Neural crest cell (in vitro differentiated cells): Measurements from ENCODE around the gene CKAP5. TPM values are rescaled to one million over a fixed set of nuclear protein-coding genes. Genes with fewer than 3 reads are reported as not detected.

Source experiments
- DNase-seq: peaks from one replicate; pipeline ENCODE4 v3.0.0; 2021; ENCODE audit warnings: low read depth, mixed read lengths, low spot score
- H3K27ac Mint-ChIP-seq: one replicate; pipeline ENCODE4 v1.8.0; 2021; ENCODE audit warnings: mild to moderate bottlenecking, mixed read lengths; ENCODE audit not compliant: unreplicated experiment
- H3K27me3 Mint-ChIP-seq: 2 replicates; pipeline ENCODE4 v1.8.0; 2021; ENCODE audit warnings: low read depth, mild to moderate bottlenecking, mixed read lengths
- H3K36me3 Mint-ChIP-seq: 2 replicates; pipeline ENCODE4 v1.8.0; 2021; ENCODE audit warnings: low read depth, mild to moderate bottlenecking, mixed read lengths
- H3K4me1 Mint-ChIP-seq: 2 replicates; pipeline ENCODE4 v1.8.0; 2021; ENCODE audit warnings: mixed read lengths
- H3K4me3 Mint-ChIP-seq: one replicate; pipeline ENCODE4 v1.8.0; 2021; ENCODE audit warnings: mild to moderate bottlenecking, mixed read lengths
- H3K9me3 Mint-ChIP-seq: 2 replicates; pipeline ENCODE4 v1.8.0; 2021; ENCODE audit warnings: mixed read lengths
- CTCF ChIP-seq: fragments of 200-600 bp; sonication (generic); conservative IDR thresholded peaks from 2 replicates; pipeline ENCODE4 v1.5.0; 2021; ENCODE audit warnings: antibody characterized with exemption, mild to moderate bottlenecking
- total RNA-seq: library from RNA; stranded (reverse); gene quantifications from 2 replicates; pipeline ENCODE4 v1.2.1, GENCODE V29; 2021

CKAP5 gene
- total RNA-seq, 1 donor from 2014 or later = 253 TPM

- TF ChIP-seq CTCF = no peak
- no peaks in the 10 kb centered on the region for H3K27me3 Mint-ChIP-seq
- peak within 1 kb of the TSS; percentile 99 for H3K4me3 Mint-ChIP-seq
- no peaks in the 10 kb centered on the region for H3K36me3 Mint-ChIP-seq
- peak; percentile 97 for DNase-seq
- H3K4me1 Mint-ChIP-seq = peaks cover 36% of the 10 kb centered on the region
- H3K27ac Mint-ChIP-seq = peak within 1 kb of the TSS; percentile 100
- H3K9me3 Mint-ChIP-seq = no peaks in the 10 kb centered on the region
Measured at GRCh38 chr11:46700241-46701077, 145.6 kb downstream of the CKAP5 start, which contains the start of the genes ARHGAP1 and ZNF408. Gene ARHGAP1 (minus strand): TSS chr11:46700619. CDS start chr11:46696107, 4,512 bp downstream. Gene ZNF408 (plus strand): TSS chr11:46701031. CDS start chr11:46701048, 17 bp downstream.

- H3K4me1 Mint-ChIP-seq = peaks cover 36% of the 10 kb centered on the region
- DNase-seq = no peak
- H3K36me3 Mint-ChIP-seq = no peaks in the 10 kb centered on the region
- H3K9me3 Mint-ChIP-seq = no peaks in the 10 kb centered on the region
- peak overlapping the region; percentile 72 for H3K4me3 Mint-ChIP-seq
- H3K27ac Mint-ChIP-seq = no peak overlapping the region
- no peak for TF ChIP-seq CTCF
- no peaks in the 10 kb centered on the region for H3K27me3 Mint-ChIP-seq
Measured at GRCh38 chr11:46698597-46698996, 147.5 kb downstream of the CKAP5 start.

GRCh38 chr11:46697723-46698122 lies 148.4 kb downstream of the CKAP5 start:
- Mint-ChIP-seq H3K9me3 (no peaks in the 10 kb centered on the region), H3K4me1 (peaks cover 36% of the 10 kb centered on the region), H3K36me3 (no peaks in the 10 kb centered on the region), H3K4me3 (peak overlapping the region; percentile 72), H3K27me3 (no peaks in the 10 kb centered on the region), H3K27ac (peak overlapping the region; percentile 85)
- DNase-seq = no peak
- TF ChIP-seq CTCF = no peak

- Mint-ChIP-seq H3K4me1 (peaks cover 32% of the 10 kb centered on the region), H3K36me3 (no peaks in the 10 kb centered on the region), H3K4me3 (peak overlapping the region; percentile 72), H3K27me3 (no peaks in the 10 kb centered on the region), H3K9me3 (no peaks in the 10 kb centered on the region), H3K27ac (peak overlapping the region; percentile 85)
- no peak for DNase-seq
- no peak for TF ChIP-seq CTCF
Measured at GRCh38 chr11:46697303-46697702, 148.8 kb downstream of the CKAP5 start.

- Mint-ChIP-seq H3K9me3 (no peaks in the 10 kb centered on the region), H3K27ac (no peak overlapping the region), H3K4me1 (peaks cover 24% of the 10 kb centered on the region), H3K4me3 (peak overlapping the region; percentile 12), H3K36me3 (no peaks in the 10 kb centered on the region), H3K27me3 (no peaks in the 10 kb centered on the region)
- TF ChIP-seq CTCF = no peak
- no peak for DNase-seq
Measured at GRCh38 chr11:46696212-46696558, 149.9 kb downstream of the CKAP5 start.
